Measurements from ENCODE around the gene DLG2.

The DLG2 gene

GRCh38 chr11:84909740-84910139, 717.4 kb downstream of the DLG2 start:
- Mint-ChIP-seq H3K9me3 (no peaks in the 10 kb centered on the region), H3K27me3 (ENCODE audit: low read depth, poor library complexity) (no peaks in the 10 kb centered on the region), H3K4me1 (peaks cover 7% of the 10 kb centered on the region), H3K4me3 (no peak overlapping the region), H3K27ac (no peak overlapping the region), H3K36me3 (ENCODE audit: low read depth) (no peaks in the 10 kb centered on the region)
- TF ChIP-seq CTCF (IDR thresholded peaks at IDR 0.05): no peak
- DNase-seq: no peak

- TF ChIP-seq CTCF (IDR thresholded peaks at IDR 0.05): no peak
- peaks cover 7% of the 10 kb centered on the region for H3K4me1 Mint-ChIP-seq
- no peaks in the 10 kb centered on the region for H3K27me3 Mint-ChIP-seq (ENCODE audit: low read depth, poor library complexity)
- H3K36me3 Mint-ChIP-seq (ENCODE audit: low read depth): no peaks in the 10 kb centered on the region
- no peak overlapping the region for H3K4me3 Mint-ChIP-seq
- H3K9me3 Mint-ChIP-seq: no peaks in the 10 kb centered on the region
- no peak overlapping the region for H3K27ac Mint-ChIP-seq
- no peak for DNase-seq
These were observed 720.1 kb downstream of the DLG2 start for GRCh38 chr11:84906995-84907394.

- H3K27me3 Mint-ChIP-seq (ENCODE audit: low read depth, poor library complexity): no peaks in the 10 kb centered on the region
- TF ChIP-seq CTCF (IDR thresholded peaks at IDR 0.05): no peak
- H3K9me3 Mint-ChIP-seq: no peaks in the 10 kb centered on the region
- no peak overlapping the region for H3K27ac Mint-ChIP-seq
- no peak for DNase-seq
- H3K4me3 Mint-ChIP-seq: no peak overlapping the region
- no peaks in the 10 kb centered on the region for H3K36me3 Mint-ChIP-seq (ENCODE audit: low read depth)
- peaks cover 7% of the 10 kb centered on the region for H3K4me1 Mint-ChIP-seq
These were observed 721.7 kb downstream of the DLG2 start for GRCh38 chr11:84905411-84905810.

DNA sequence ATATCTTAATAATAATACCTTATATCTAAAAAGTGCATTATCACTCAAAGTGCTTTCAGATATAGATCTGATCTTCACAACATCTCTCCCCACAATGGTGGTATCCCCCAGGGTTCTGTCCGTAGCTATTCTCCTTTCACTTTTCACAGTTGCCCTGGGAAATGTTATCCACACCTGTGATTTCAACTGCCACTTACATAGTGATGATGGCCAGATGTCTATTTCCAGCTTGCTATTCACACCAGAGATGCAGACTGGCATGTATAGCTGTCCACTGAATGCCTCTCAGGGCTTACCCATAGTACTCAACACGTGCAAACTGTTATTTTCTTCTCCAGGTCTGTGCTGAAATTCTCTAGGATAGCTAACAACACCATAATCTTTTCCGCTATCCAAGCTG, 724.7 kb downstream of the DLG2 start:
- Mint-ChIP-seq H3K9me3 (no peaks in the 10 kb centered on the region), H3K4me1 (no peaks in the 10 kb centered on the region), H3K36me3 (ENCODE audit: low read depth) (no peaks in the 10 kb centered on the region), H3K4me3 (no peak overlapping the region), H3K27me3 (ENCODE audit: low read depth, poor library complexity) (no peaks in the 10 kb centered on the region), H3K27ac (no peak overlapping the region)
- no peak for DNase-seq
- TF ChIP-seq CTCF (IDR thresholded peaks at IDR 0.05): no peak

- no peak overlapping the region for H3K4me3 Mint-ChIP-seq
- H3K9me3 Mint-ChIP-seq: no peaks in the 10 kb centered on the region
- no peak overlapping the region for H3K27ac Mint-ChIP-seq
- H3K27me3 Mint-ChIP-seq (ENCODE audit: low read depth, poor library complexity): no peaks in the 10 kb centered on the region
- no peak for DNase-seq
- H3K36me3 Mint-ChIP-seq (ENCODE audit: low read depth): no peaks in the 10 kb centered on the region
- no peak for TF ChIP-seq CTCF (IDR thresholded peaks at IDR 0.05)
- H3K4me1 Mint-ChIP-seq: no peaks in the 10 kb centered on the region
These were observed 725.2 kb downstream of the DLG2 start for GRCh38 chr11:84901991-84902390.

DNA sequence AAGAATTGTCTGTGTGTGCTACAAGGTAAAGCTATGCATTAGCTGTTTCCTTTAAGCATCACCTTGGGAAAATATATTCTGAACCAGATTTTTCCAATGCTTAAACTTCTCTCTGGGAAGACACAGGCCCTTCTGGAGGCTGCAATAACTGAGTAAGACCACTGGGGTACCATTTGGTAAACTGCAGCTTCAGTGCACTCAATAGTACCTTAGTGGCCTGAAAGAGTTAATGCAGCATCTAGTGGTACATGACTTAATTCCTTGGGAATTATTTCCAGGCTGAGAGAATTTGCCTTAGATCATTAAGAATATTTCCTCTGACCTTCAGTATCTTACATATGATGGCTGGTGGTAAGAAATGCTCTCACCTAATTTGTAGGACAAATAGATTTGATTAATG, 727.4 kb downstream of the DLG2 start:
- no peak overlapping the region for H3K27ac Mint-ChIP-seq
- DNase-seq: no peak
- H3K36me3 Mint-ChIP-seq (ENCODE audit: low read depth): no peaks in the 10 kb centered on the region
- no peaks in the 10 kb centered on the region for H3K4me1 Mint-ChIP-seq
- TF ChIP-seq CTCF (IDR thresholded peaks at IDR 0.05): peak; percentile 47
- H3K9me3 Mint-ChIP-seq: no peaks in the 10 kb centered on the region
- H3K27me3 Mint-ChIP-seq (ENCODE audit: low read depth, poor library complexity): no peaks in the 10 kb centered on the region
- no peak overlapping the region for H3K4me3 Mint-ChIP-seq

Data from nephron progenitor cell (in vitro differentiated cells).